Memory B cell (primary cell): ENCODE results near the gene SYNJ2.

Source experiments
- ATAC-seq: fragments of 150-1000 bp; cut with Tn5 transposase; 2 replicates; pipeline ENCODE4 v1.10.0; 2021; ENCODE audit warnings: low read depth, mild to moderate bottlenecking, moderate library complexity
- DNase-seq, 2 donors: peaks; one replicate each; pipeline ENCODE4 v3.0.0; 2022; ENCODE audit warnings: low spot score in 2 of 2
- H3K27ac Mint-ChIP-seq: one replicate; pipeline ENCODE4 v1.8.0; 2022; ENCODE audit warnings: mild to moderate bottlenecking, moderate library complexity, mixed read lengths
- H3K27me3 Mint-ChIP-seq: one replicate; pipeline ENCODE4 v1.8.0; 2022; ENCODE audit warnings: mixed read lengths
- H3K36me3 Mint-ChIP-seq: one replicate; pipeline ENCODE4 v1.8.0; 2022; ENCODE audit warnings: mild to moderate bottlenecking, mixed read lengths
- H3K4me1 Mint-ChIP-seq: one replicate; pipeline ENCODE4 v1.8.0; 2022; ENCODE audit warnings: mixed read lengths
- H3K4me3 Mint-ChIP-seq: one replicate; pipeline ENCODE4 v1.8.0; 2022; ENCODE audit warnings: mild to moderate bottlenecking, moderate library complexity, mixed read lengths
- H3K9me3 Mint-ChIP-seq: one replicate; pipeline ENCODE4 v1.8.0; 2022; ENCODE audit warnings: mixed read lengths

SYNJ2 gene

DNA sequence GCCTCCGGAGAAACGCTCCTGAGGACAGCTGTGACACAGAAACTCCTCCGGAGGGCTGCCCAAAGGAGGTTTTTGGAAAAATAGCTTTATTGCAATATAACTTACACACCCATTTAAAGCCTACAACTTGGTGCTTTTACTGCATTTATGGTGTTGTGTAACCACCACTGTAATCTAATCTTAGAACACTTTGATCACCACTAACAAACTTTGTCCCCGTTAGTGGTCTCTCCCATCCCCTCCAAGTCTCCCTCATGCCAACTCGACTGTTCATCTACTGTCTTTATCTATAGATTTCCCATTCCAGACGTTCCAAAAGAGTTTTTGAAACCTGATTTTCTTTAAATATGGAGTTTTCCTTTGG, 62.8 kb downstream of the SYNJ2 start:
- H3K27me3 Mint-ChIP-seq, result no peaks in the 10 kb centered on the region
- H3K4me3 Mint-ChIP-seq, result no peak overlapping the region
- no peaks in the 10 kb centered on the region for H3K9me3 Mint-ChIP-seq
- DNase-seq (no peak), ATAC-seq (no peak)
- peaks cover 6% of the 10 kb centered on the region for H3K4me1 Mint-ChIP-seq
- no peak overlapping the region for H3K27ac Mint-ChIP-seq
- peaks cover 22% of the 10 kb centered on the region for H3K36me3 Mint-ChIP-seq

GRCh38 chr6:158046201-158047126, 64.8 kb downstream of the SYNJ2 start:
- no peaks in the 10 kb centered on the region for H3K27me3 Mint-ChIP-seq
- no peaks in the 10 kb centered on the region for H3K9me3 Mint-ChIP-seq
- no peak overlapping the region for H3K27ac Mint-ChIP-seq
- DNase-seq (no peak), ATAC-seq (no peak)
- H3K36me3 Mint-ChIP-seq, result peaks cover 22% of the 10 kb centered on the region
- H3K4me3 Mint-ChIP-seq, result no peak overlapping the region
- peaks cover 3% of the 10 kb centered on the region for H3K4me1 Mint-ChIP-seq

GRCh38 chr6:158047127-158047518, 65.5 kb downstream of the SYNJ2 start:
- H3K27me3 Mint-ChIP-seq, result no peaks in the 10 kb centered on the region
- H3K36me3 Mint-ChIP-seq, result peaks cover 22% of the 10 kb centered on the region
- ATAC-seq (no peak), DNase-seq (no peak)
- no peak overlapping the region for H3K4me3 Mint-ChIP-seq
- no peak overlapping the region for H3K27ac Mint-ChIP-seq
- no peaks in the 10 kb centered on the region for H3K9me3 Mint-ChIP-seq
- H3K4me1 Mint-ChIP-seq, result peaks cover 3% of the 10 kb centered on the region

DNA sequence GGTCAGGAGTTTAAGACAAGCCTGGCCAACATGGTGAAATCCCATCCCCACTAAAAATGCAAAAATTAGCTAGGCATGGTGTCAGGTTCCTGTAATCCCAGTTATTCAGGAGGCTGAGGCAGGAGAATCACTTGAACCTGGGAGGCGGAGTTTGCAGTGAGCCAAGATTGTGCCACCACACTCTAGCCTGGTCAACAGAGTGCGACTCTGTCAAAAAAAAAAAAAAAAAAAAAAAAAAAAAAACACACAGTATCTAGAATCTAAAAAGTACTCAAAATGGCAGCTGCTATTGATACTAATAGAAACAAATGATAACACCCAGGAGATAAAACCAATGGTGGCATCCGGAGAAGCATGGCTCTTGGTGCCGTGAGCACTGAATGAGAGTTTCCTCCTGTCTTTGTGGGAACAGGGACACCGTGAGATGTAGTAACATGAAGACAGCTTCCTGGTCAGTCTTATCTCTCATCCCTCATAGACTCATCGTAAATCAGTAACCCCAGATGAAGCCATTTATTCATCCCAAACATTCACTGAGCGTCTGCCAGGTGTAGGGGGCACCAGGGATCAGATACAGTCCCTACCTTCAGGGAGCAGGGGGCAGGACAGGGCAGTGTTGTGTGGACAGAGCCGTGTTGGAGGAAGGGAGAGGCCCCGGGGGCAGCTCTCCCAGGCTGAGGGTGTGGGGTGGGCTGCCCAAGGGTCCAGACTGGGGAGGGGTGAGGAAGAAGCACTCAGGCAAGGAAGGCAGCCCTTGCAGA, 66.1 kb downstream of the SYNJ2 start:
- H3K27ac Mint-ChIP-seq, result no peak overlapping the region
- H3K36me3 Mint-ChIP-seq, result peaks cover 25% of the 10 kb centered on the region
- no peaks in the 10 kb centered on the region for H3K9me3 Mint-ChIP-seq
- DNase-seq (no peak), ATAC-seq (no peak)
- no peak overlapping the region for H3K4me3 Mint-ChIP-seq
- H3K27me3 Mint-ChIP-seq, result no peaks in the 10 kb centered on the region
- H3K4me1 Mint-ChIP-seq, result peaks cover 3% of the 10 kb centered on the region

DNA sequence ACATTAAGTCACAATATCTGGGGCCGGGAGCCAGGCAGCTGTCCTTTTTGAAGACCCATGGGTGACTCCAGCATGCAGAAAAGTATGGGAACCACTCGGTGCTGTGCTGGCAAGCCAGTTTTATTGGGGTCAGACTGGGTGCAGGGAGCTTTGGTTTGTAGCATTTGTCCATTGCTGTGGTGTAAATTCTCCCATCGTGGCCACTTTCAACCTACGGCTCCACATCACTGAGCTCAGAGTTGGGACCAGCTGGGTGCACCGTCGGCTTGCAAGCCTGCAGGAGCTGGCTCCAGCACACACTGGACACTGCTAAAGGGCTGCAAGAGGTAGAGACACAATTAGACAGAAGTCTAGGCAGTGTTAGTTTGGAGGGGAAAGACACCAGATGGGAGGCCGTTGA, 66.9 kb downstream of the SYNJ2 start:
- no peaks in the 10 kb centered on the region for H3K27me3 Mint-ChIP-seq
- H3K9me3 Mint-ChIP-seq, result no peaks in the 10 kb centered on the region
- DNase-seq (no peak), ATAC-seq (no peak)
- peaks cover 3% of the 10 kb centered on the region for H3K4me1 Mint-ChIP-seq
- H3K27ac Mint-ChIP-seq, result no peak overlapping the region
- H3K4me3 Mint-ChIP-seq, result no peak overlapping the region
- peaks cover 24% of the 10 kb centered on the region for H3K36me3 Mint-ChIP-seq

DNA sequence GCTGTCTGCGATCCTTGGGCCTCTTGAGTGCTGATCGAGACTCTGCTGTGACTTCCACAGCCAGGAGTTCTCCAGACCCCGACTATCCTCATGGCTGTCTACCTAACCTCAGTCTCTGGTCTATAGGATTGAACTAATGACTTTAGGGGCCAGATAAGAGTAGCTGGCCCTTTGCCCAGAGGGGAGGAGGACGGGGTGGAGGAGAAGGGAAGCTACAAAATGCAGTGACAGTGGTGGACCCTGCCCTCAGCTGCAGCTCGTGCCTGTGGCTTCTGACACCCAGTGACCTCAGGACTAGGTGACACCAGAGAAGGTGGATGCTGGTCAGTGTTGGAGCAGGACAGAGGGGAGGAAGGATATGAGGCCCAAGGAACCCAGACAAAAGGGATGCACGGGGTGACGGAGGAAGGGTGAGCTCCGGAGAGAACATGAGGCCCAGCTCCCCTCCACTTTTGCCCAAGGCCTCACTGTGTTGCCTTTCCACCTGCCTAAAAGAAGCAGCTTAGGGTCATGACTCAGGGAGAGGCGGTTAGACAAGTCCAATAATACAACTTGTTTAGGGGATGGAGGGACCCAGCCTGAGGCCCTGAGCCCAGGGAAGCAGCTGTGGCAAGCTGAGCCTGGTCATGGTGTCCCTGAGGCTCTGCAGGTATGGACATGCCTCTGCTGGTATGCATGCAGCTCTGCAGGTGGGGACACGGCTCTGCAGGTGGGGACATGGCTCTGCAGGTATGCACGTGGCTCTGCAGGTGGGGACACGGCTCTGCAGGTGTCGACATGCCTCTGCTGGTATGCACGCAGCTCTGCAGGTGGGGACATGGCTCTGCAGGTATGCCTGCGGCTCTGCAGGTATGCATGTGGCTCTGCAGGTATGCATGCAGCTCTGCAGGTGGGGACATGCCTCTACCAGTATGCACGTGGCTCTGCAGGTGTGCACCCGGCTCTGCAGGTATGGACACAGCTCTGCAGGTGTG, 67.7 kb downstream of the SYNJ2 start:
- Mint-ChIP-seq H3K9me3 (no peaks in the 10 kb centered on the region), H3K36me3 (peaks cover 26% of the 10 kb centered on the region), H3K27me3 (no peaks in the 10 kb centered on the region), H3K4me1 (peaks cover 7% of the 10 kb centered on the region), H3K27ac (no peak overlapping the region), H3K4me3 (no peak overlapping the region)
- no peak for DNase-seq
- no peak for ATAC-seq

- Mint-ChIP-seq H3K36me3 (peaks cover 23% of the 10 kb centered on the region), H3K27me3 (no peaks in the 10 kb centered on the region), H3K27ac (no peak overlapping the region), H3K4me3 (no peak overlapping the region), H3K4me1 (peaks cover 7% of the 10 kb centered on the region), H3K9me3 (no peaks in the 10 kb centered on the region)
- DNase-seq (no peak), ATAC-seq (no peak)
Measured at GRCh38 chr6:158050107-158050735, 68.6 kb downstream of the SYNJ2 start.

- Mint-ChIP-seq H3K27ac (no peak overlapping the region), H3K27me3 (no peaks in the 10 kb centered on the region), H3K36me3 (peaks cover 20% of the 10 kb centered on the region), H3K4me3 (no peak overlapping the region), H3K9me3 (no peaks in the 10 kb centered on the region), H3K4me1 (peaks cover 7% of the 10 kb centered on the region)
- ATAC-seq, result no peak
- no peak for DNase-seq
Measured at GRCh38 chr6:158050955-158051354, 69.3 kb downstream of the SYNJ2 start.

DNA sequence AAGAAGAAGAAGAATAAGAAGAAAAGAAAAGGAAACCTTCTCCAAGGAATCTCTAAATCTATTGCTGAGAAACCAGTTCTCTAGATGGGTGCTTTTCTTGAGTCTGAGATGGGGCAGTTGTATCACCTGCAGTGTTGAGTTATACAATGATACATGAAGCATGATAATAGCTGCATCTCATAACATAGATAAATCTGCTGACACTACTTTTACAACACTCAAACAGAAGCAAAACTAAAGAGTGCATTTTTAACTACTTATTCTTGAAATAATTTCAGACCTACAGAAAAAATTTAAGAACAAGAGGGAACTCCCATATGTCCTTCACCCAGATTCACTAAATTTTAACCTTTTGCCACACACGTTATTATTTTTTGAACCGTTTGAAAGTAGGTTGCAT, 70.3 kb downstream of the SYNJ2 start:
- peaks cover 5% of the 10 kb centered on the region for H3K4me1 Mint-ChIP-seq
- no peak for DNase-seq
- H3K27me3 Mint-ChIP-seq, result no peaks in the 10 kb centered on the region
- H3K27ac Mint-ChIP-seq, result no peak overlapping the region
- H3K4me3 Mint-ChIP-seq, result no peak overlapping the region
- no peaks in the 10 kb centered on the region for H3K9me3 Mint-ChIP-seq
- H3K36me3 Mint-ChIP-seq, result peaks cover 16% of the 10 kb centered on the region
- ATAC-seq, result no peak

DNA sequence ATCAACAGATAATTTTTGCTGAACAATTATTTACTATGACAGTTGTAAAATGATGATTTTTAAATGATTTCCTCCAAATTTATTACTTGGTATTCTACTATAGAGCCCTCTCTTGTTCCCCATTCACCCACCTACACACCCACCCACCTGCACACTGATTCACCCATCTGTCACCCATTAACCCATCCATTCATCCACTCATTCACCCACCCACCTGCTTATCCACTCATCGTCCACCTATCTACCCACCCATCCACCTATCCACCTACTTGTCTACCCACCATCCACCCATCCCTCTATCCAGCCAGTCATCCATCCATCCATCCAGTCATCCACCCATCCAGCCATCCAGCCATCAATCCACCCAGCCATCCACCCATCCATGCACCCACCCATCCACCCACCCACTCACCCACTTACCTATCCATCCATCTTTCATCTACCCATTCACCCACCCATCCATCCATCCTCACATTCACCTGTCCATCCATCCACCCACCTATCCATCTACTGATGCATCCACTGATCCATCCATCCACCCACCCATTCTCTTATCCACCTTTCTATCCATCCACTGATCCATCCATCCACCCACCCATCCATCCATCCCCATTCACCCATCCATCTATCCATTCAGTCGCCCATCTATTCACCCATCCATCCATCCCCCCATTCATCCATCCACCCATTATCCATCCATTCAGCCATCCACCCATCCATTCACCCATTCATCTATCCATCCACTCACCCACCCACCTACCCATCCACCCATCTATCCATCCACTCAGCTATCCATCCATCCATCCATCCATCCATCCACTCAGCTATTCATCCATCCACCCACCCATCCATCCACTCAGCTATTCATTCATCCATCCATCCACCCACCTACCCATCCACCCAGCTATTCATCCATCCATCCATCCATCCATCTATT, 72.0 kb downstream of the SYNJ2 start:
- H3K4me1 Mint-ChIP-seq, result peaks cover 9% of the 10 kb centered on the region
- no peak for DNase-seq

DNA sequence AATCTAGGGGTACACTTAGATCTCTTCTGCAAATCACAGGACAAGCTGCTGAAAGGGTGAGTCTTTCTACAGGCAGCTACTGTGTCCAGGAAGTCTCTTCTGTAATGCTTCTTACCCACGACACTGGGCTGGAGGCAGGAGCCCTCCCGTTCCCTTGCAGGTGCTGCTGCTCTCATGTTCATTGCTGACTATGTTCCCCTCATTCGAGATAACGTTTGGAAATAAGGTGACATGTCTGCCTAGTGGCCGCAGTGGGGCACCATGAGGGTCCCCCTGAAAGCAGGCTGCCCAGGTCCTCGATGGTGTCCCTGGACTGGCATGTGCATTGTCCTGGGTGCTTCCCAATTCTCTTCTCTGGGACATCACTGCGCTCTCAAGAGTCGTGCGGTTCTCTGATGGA, 74.7 kb downstream of the SYNJ2 start:
- Mint-ChIP-seq H3K4me1 (peaks cover 9% of the 10 kb centered on the region), H3K27ac (no peak overlapping the region), H3K36me3 (peaks cover 11% of the 10 kb centered on the region), H3K27me3 (no peaks in the 10 kb centered on the region), H3K4me3 (peak overlapping the region; percentile 47), H3K9me3 (no peaks in the 10 kb centered on the region)
- no peak for ATAC-seq
- DNase-seq, result no peak

More for the DNA sequence above, 72.0 kb downstream of the SYNJ2 start:
- no peaks in the 10 kb centered on the region for H3K27me3 Mint-ChIP-seq
- peak overlapping the region; percentile 18 for H3K27ac Mint-ChIP-seq
- H3K4me3 Mint-ChIP-seq, result no peak overlapping the region
- no peaks in the 10 kb centered on the region for H3K9me3 Mint-ChIP-seq
- no peak for ATAC-seq
- peaks cover 11% of the 10 kb centered on the region for H3K36me3 Mint-ChIP-seq

DNA sequence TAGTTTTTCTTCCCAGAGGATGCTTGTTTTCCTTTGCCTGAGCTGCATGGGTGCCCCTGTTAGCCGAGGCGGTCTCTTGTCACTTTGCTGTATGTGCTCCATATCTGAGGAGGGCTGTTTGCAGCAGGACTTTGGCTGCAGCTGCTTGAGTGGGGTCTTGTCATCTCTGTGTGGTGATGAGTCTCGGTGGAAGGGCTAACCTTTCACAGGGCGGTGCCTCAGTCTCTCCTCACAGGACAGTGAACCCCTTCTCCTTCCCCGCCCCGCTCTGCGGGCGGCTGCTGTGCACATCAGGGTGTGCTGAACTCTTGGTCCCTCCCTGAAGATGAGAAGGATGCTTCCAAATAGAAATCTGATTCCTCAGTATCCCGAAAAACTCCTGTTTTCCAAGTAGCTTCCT, 75.1 kb downstream of the SYNJ2 start:
- ATAC-seq (no peak), DNase-seq (no peak)
- Mint-ChIP-seq H3K4me1 (peaks cover 9% of the 10 kb centered on the region), H3K27me3 (no peaks in the 10 kb centered on the region), H3K27ac (no peak overlapping the region), H3K36me3 (peaks cover 11% of the 10 kb centered on the region), H3K9me3 (no peaks in the 10 kb centered on the region), H3K4me3 (no peak overlapping the region)
